ENCODE data around the gene ZC3H7A.

GRCh38 chr16:11715246-11715947 lies 81.7 kb downstream of the ZC3H7A start:
- TF ChIP-seq POLR2A (IDR thresholded peaks at IDR 0.05; ENCODE audit: control extremely low read depth in 1 of 2, low read depth in 2 of 2, low read length in 2 of 2) (no peak), TAF1 (IDR thresholded peaks at IDR 0.05; ENCODE audit: low read depth, low read length) (no peak), GABPA (IDR thresholded peaks at IDR 0.05; ENCODE audit: borderline replicate concordance, insufficient read depth, low read length) (no peak), SRF (IDR thresholded peaks at IDR 0.05; ENCODE audit: low read depth, low read length) (no peak), BRCA1 (IDR thresholded peaks at IDR 0.05; ENCODE audit: low read depth, low read length) (no peak), USF2 (IDR thresholded peaks at IDR 0.05; ENCODE audit: low read length) (no peak), CEBPB (IDR thresholded peaks at IDR 0.05; ENCODE audit: low read depth, low read length) (no peak), GTF2F1 (IDR thresholded peaks at IDR 0.05; ENCODE audit: borderline replicate concordance, low read depth, low read length) (no peak), EZH2 (IDR thresholded peaks at IDR 0.05; ENCODE audit: low read depth, low read length, severe bottlenecking) (no peak), EGR1 (IDR thresholded peaks at IDR 0.05; ENCODE audit: borderline replicate concordance, low read depth, low read length) (no peak)
- TF ChIP-seq, protein P1, sequence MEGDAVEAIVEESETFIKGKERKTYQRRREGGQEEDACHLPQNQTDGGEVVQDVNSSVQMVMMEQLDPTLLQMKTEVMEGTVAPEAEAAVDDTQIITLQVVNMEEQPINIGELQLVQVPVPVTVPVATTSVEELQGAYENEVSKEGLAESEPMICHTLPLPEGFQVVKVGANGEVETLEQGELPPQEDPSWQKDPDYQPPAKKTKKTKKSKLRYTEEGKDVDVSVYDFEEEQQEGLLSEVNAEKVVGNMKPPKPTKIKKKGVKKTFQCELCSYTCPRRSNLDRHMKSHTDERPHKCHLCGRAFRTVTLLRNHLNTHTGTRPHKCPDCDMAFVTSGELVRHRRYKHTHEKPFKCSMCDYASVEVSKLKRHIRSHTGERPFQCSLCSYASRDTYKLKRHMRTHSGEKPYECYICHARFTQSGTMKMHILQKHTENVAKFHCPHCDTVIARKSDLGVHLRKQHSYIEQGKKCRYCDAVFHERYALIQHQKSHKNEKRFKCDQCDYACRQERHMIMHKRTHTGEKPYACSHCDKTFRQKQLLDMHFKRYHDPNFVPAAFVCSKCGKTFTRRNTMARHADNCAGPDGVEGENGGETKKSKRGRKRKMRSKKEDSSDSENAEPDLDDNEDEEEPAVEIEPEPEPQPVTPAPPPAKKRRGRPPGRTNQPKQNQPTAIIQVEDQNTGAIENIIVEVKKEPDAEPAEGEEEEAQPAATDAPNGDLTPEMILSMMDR (IDR thresholded peaks at IDR 0.05; ENCODE audit: control extremely low read depth in 1 of 3, insufficient read depth in 1 of 3, low read depth in 1 of 3, low read length in 3 of 3): no peak
